GM19025 (cell line): Measurements from ENCODE around the gene SLC25A24.
"Not testable (repeated sequence)": the region's sequence is repeated elsewhere in the genome, so short reads cannot be mapped to it uniquely, and the experiment has no call there.

ENCODE experiments used
- ATAC-seq: cut with Tn5 transposase; IDR thresholded peaks from one replicate; pipeline ENCODE4 v1.9.1; 2021; ENCODE audit warnings: mild to moderate bottlenecking, low read depth, moderate library complexity; ENCODE audit not compliant: unreplicated experiment

Gene SLC25A24

DNA sequence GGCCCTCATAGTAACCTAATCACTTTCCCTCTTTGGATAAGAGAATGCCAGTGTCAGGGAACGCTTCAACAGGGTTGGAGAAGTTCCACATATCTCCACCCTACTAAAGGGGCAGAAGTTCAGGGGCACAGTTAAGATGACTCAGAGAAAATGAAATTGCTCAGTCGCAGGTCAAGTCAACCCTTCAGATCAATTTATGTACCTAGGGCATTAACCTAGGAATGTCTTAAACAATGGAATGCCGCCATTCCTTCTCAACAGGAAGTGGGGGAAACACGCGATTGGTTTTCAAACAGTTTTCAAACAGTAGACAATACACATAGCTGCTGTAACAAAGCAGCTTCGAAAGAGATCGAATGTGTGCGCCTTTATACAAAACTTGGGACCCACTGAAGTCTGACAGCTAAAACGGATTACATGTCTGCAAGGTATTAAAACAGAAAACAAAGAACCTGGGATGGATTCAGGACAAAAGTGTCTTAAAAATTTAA is 897 bp downstream of the SLC25A24 start:
- ATAC-seq, result no peak

DNA sequence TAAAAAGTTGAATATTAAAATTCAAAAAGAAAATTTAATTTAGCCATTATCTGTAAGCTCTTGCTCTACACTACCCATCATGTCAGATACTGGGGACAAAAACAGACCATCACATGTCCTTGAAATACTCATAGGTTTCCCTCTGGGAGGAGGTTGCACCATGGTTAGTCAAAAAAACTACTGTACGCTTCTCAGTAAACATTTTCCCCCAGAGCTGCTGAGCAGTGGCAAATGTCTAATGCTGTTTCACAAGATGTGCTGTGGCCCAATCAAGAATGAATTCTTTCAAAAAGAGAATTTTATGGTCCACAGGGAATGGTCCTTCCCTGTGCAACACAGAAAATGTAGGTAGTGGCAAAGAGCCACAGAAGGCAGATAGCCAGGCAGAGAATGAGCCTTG is 6.1 kb downstream of the SLC25A24 start:
- ATAC-seq, result no peak

DNA sequence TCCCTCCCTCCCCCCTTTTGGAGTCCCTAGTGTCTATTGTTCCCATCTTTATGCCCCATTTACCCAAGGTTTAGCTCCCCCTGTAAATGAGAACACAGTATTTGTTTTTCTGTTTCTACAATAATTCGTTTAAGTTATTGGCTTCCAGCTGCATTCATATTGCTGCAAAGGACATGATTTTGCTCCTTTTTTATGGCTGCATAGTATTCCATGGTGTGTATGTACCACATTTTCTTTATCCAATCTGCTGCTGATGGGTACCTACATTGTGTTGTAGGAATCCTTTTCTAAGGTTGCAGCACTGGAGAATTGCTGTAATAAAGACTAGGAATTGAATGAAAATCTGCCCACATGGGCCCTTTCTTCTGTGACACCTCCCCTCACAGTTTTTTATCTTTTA is 6.8 kb downstream of the SLC25A24 start:
- no peak for ATAC-seq

- no peak for ATAC-seq
Measured at GRCh38 chr1:108192581-108192980, 7.6 kb downstream of the SLC25A24 start.

GRCh38 chr1:108190686-108191416 is 9.3 kb downstream of the SLC25A24 start:
- ATAC-seq, result no peak

GRCh38 chr1:108190001-108190634 is 10.0 kb downstream of the SLC25A24 start:
- ATAC-seq, result no peak

GRCh38 chr1:108188801-108189200 is 11.3 kb downstream of the SLC25A24 start:
- no peak for ATAC-seq

DNA sequence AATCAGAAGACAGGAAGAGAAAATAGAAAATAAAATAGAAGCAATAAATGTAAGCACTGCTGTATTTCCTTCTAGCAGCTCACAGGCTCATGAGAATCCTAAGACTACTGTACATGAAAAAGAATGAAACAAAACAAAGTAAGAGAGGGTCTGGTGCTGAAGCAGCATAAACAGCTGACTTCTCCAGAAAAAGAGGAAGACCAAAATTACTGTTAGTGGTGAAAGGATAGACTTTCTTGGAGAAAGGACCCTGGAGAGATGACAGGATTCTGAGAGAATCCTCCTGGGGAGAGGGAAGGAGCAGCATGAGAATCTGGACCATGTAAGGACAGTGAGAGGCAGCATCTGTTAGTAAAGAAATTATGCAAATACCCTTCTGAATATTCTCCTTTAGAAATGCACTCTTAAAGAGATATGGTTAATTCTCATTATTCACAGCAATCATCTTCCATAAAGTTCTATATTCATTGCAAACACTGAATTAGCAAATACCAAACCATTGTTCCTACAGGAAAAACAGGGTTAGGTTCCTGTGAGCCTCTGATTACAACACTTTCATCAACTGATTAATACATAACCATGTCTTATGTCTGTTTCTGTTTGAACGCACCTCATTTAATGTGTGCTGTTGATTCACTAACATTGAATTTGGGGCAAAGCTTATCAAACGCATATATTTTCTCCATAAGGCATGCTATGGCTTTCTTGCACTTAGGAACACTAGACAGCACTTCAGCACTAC is 17.0 kb downstream of the SLC25A24 start:
- no peak for ATAC-seq

- no peak for ATAC-seq
Measured at GRCh38 chr1:108179018-108179417, 21.1 kb downstream of the SLC25A24 start.

- ATAC-seq, result not testable (repeated sequence)
Measured at GRCh38 chr1:108162409-108162808, 37.7 kb downstream of the SLC25A24 start.

DNA sequence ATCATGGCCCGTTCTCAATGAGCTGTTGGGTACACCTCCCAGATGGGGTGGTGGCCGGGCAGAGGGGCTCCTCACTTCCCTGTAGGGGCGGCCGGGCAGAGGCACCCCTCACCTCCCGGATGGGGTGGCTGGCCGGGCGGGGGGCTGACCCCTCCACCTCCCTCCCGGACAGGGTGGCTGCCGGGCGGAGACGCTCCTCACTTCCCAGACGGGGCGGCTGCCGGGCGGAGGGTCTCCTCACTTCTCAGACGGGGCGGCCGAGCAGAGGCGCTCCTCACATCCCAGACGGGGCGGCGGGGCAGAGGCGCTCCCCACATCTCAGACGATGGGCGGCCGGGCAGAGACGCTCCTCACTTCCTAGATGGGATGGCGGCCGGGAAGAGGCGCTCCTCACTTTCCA is 40.2 kb downstream of the SLC25A24 start:
- not testable (repeated sequence) for ATAC-seq

DNA sequence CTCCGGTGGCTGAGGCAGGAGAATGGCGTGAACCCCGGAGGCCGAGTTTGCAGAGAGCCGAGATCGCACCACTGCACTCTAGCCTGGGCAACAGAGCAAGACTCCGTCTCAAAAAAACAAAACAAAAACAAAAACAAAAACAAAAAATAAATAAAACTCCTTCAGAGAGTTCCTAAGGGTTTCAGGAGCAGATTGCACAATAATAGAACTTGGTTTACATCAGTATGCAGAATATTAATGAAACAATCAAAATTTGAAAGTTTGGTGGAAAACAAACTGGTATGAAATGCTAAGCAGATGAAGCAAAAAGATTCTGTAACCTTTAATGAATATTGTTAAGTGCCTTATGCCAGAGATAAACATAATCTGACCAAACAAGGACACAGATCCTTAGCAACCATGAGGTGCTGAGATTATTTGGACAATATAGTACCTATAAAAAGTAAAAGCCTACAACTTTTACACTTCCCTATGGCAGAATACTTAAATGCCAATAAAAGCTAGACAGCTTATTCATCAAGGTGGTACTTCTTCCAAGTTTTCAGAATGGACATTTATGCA is 41.2 kb downstream of the SLC25A24 start:
- ATAC-seq, result no peak

- ATAC-seq, result no peak
Measured at GRCh38 chr1:108154314-108154713, 45.8 kb downstream of the SLC25A24 start.

GRCh38 chr1:108152782-108153222 is 47.3 kb downstream of the SLC25A24 start:
- no peak for ATAC-seq

GRCh38 chr1:108151548-108151947 is 48.6 kb downstream of the SLC25A24 start:
- no peak for ATAC-seq

GRCh38 chr1:108149796-108150467 is 50.2 kb downstream of the SLC25A24 start:
- ATAC-seq, result no peak

DNA sequence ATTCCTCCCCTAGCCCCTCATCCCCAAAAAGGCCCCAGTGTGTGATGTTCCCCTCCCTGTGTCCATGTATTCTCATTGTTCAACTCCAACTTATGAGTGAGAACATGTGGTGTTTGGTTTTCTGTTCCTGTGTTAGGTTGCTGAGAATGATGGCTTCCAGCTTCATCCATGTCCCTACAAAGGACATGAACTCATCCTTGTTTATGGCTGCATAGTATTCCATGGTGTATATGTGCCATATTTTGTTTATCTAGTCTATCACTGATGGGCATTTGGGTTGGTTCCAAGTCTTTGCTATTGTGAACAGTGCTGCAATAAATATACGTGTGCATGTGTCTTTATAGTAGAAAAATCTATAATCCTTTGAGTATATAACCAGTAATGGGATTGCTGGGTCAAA is 55.6 kb downstream of the SLC25A24 start:
- not testable (repeated sequence) for ATAC-seq

DNA sequence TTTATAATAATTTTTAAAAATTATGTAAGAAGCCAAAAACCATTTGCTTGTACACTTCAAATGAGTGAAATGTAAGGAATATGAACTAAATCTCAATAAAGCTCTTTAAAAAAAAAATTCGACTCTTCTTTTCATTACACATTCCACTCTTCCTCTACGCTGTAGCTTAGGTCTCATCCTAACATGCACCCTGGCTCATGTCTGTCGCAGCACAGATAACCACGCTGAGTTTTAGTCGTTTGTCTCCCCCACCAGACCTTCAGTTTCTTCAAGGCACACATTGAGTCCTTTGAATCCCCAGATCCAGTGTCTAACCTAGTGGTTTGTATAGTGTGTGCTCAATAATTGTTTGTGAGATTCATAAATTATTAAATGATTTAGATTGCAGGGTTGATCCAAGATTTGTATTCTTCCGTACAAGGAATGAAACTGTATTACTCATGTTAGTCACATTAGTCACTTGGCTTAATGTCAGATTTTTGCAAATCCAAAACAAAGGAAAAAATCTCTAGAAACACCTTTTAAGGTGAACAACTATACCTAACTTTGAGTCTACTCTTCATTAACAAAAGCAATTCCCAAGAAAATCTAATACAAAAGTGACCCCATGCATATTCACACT is 57.3 kb downstream of the SLC25A24 start:
- no peak for ATAC-seq

- no peak for ATAC-seq
Measured at GRCh38 chr1:108142258-108142657, 57.9 kb downstream of the SLC25A24 start.

- no peak for ATAC-seq
Measured at GRCh38 chr1:108141621-108142020, 58.5 kb downstream of the SLC25A24 start.
